IMR-90 (cell line): ENCODE data around the gene MAP7. TPM values are rescaled to one million over a fixed set of nuclear protein-coding genes. Genes with fewer than 3 reads are reported as not detected.

Experiments
- ATAC-seq: fragments of 200-7000 bp; cut with Tn5 transposase; 2 replicates; pipeline ENCODE4 v1.9.1; 2020; ENCODE audit warnings: low read depth, mild to moderate bottlenecking, moderate library complexity
- BruUV-seq: library from RNA; stranded (reverse); fragments of 400-500 nt; replicated peaks from 2 replicates; lab custom pipeline; 2021; lab: Mats Ljungman, UMichigan
- CTCF ChIA-PET: fragments of 300-600 bp; formaldehyde crosslinking; extraction: SDS; loops from one replicate; lab custom pipeline; 2021; ENCODE audit warnings: antibody characterized with exemption; lab: Yijun Ruan, JAX
- POLR2A ChIA-PET: fragments of 300-600 bp; sonication (Branson Sonifier 250); formaldehyde crosslinking; loops from one replicate; lab custom pipeline; 2022; ENCODE audit warnings: antibody characterized with exemption; ENCODE audit not compliant: unreplicated experiment; lab: Charles Lee
- DNase-seq: peaks from one replicate; pipeline ENCODE4 v3.0.0; 2013
- H2AFZ ChIP-seq: replicated peaks from 2 replicates; pipeline ENCODE3; 2013; ENCODE audit warnings: low read length, mild to moderate bottlenecking; ENCODE audit not compliant: poor library complexity
- H2AK5ac ChIP-seq: 2 replicates; pipeline ENCODE4 v1.6.1; 2013; ENCODE audit warnings: low read depth, low read length, inconsistent platforms
- H2AK9ac ChIP-seq: replicated peaks from 2 replicates; pipeline ENCODE3; 2013; ENCODE audit warnings: mild to moderate bottlenecking, low read depth, low read length, moderate library complexity; ENCODE audit not compliant: poor library complexity
- H2BK120ac ChIP-seq: 2 replicates; pipeline ENCODE4 v1.6.1; 2013; ENCODE audit warnings: low read depth, low read length, inconsistent platforms
- H2BK15ac ChIP-seq: 3 replicates; pipeline ENCODE4 v1.6.1; 2013; ENCODE audit warnings: low read depth, low read length, inconsistent platforms
- H2BK20ac ChIP-seq: 2 replicates; pipeline ENCODE4 v1.6.1; 2013; ENCODE audit warnings: low read depth, mild to moderate bottlenecking, inconsistent platforms, low read length, moderate library complexity
- H2BK5ac ChIP-seq: 2 replicates; pipeline ENCODE4 v1.6.1; 2013; ENCODE audit warnings: mild to moderate bottlenecking, low read depth, low read length, inconsistent platforms; ENCODE audit not compliant: poor library complexity, severe bottlenecking
- H3K14ac ChIP-seq: replicated peaks from 2 replicates; pipeline ENCODE4 v1.6.1; 2013; ENCODE audit warnings: low read depth, low read length, inconsistent platforms
- H3K18ac ChIP-seq: 2 replicates; pipeline ENCODE4 v1.6.1; 2013; ENCODE audit warnings: low read depth, low read length, control low read depth
- H3K23ac ChIP-seq: 2 replicates; pipeline ENCODE4 v1.6.1; 2013; ENCODE audit warnings: low read depth, low read length, inconsistent platforms
- H3K27ac ChIP-seq: 2 replicates; pipeline ENCODE4 v1.5.1; 2013; ENCODE audit warnings: mild to moderate bottlenecking, control low read depth, low read length; ENCODE audit not compliant: insufficient read depth
- H3K27me3 ChIP-seq: 2 replicates; pipeline ENCODE4 v1.6.1; 2013; ENCODE audit warnings: low read length; ENCODE audit not compliant: control insufficient read depth, insufficient read depth
- H3K36me3 ChIP-seq: 2 replicates; pipeline ENCODE4 v1.6.1; 2013; ENCODE audit warnings: low read length, mixed read lengths; ENCODE audit not compliant: control insufficient read depth, insufficient read depth
- H3K4ac ChIP-seq: 2 replicates; pipeline ENCODE4 v1.6.1; 2013; ENCODE audit warnings: low read depth, low read length, inconsistent platforms
- H3K4me1 ChIP-seq: 2 replicates; pipeline ENCODE4 v1.6.1; 2013; ENCODE audit warnings: low read length, mixed read lengths; ENCODE audit not compliant: control insufficient read depth, insufficient read depth
- H3K4me2 ChIP-seq: 2 replicates; pipeline ENCODE4 v1.6.1; 2013; ENCODE audit warnings: low read depth, mild to moderate bottlenecking, control low read depth, low read length, moderate library complexity
- H3K4me3 ChIP-seq: 2 replicates; pipeline ENCODE4 v1.5.1; 2013; ENCODE audit warnings: low read depth, mild to moderate bottlenecking, control low read depth, low read length, moderate library complexity; ENCODE audit not compliant: insufficient read depth
- H3K56ac ChIP-seq: 2 replicates; pipeline ENCODE4 v1.6.1; 2013; ENCODE audit warnings: low read length, inconsistent platforms; ENCODE audit not compliant: insufficient read depth; ENCODE audit errors: extremely low read depth
- H3K79me1 ChIP-seq, 2 experiments: 2 replicates each; pipeline ENCODE4 v1.6.1; 2013; ENCODE audit warnings: low read length in 2 of 2, inconsistent platforms in 1 of 2, low read depth in 1 of 2
- H3K9ac ChIP-seq: 2 replicates; pipeline ENCODE4 v1.6.1; 2013; ENCODE audit warnings: low read depth, low read length, control low read depth
- H3K9me1 ChIP-seq: 2 replicates; pipeline ENCODE4 v1.6.1; 2013; ENCODE audit warnings: low read length, inconsistent platforms; ENCODE audit not compliant: insufficient read depth
- H3K9me3 ChIP-seq: 2 replicates; pipeline ENCODE4 v1.6.1; 2013; ENCODE audit warnings: low read length; ENCODE audit not compliant: control insufficient read depth, insufficient read depth
- H4K20me1 ChIP-seq: 2 replicates; pipeline ENCODE4 v1.6.1; 2013; ENCODE audit warnings: low read length, inconsistent platforms; ENCODE audit not compliant: insufficient read depth
- H4K5ac ChIP-seq: 2 replicates; pipeline ENCODE4 v1.6.1; 2013; ENCODE audit warnings: mild to moderate bottlenecking, low read depth, low read length, control low read depth
- H4K8ac ChIP-seq, 2 experiments: 2 replicates each; pipeline ENCODE4 v1.6.1; 2013; ENCODE audit warnings: low read depth in 2 of 2, low read length in 2 of 2, control low read depth in 1 of 2, inconsistent platforms in 1 of 2
- H4K91ac ChIP-seq: 2 replicates; pipeline ENCODE4 v1.6.1; 2013; ENCODE audit warnings: low read depth, low read length, inconsistent platforms; ENCODE audit not compliant: insufficient read depth
- CHD1 ChIP-seq: IDR thresholded peaks from 2 replicates; pipeline ENCODE4 v1.6.1; 2012; ENCODE audit warnings: low read depth, low read length, improper control_type of control experiment
- MAFK ChIP-seq: IDR thresholded peaks from 2 replicates; pipeline ENCODE4 v1.6.1; 2012; ENCODE audit warnings: low read depth, low read length, improper control_type of control experiment
- WGBS, 2 experiments: methylation state at CpG; one replicate each; pipeline versions ENCODE4 v1.1.5 to v1.1.7; 2013; ENCODE audit warnings: missing lambda C conversion rate in 2 of 2; ENCODE audit not compliant: insufficient read length in 1 of 2; ENCODE audit errors: extremely low coverage in 2 of 2; 5-methylcytosine and 5-hydroxymethylcytosine counted together
- dilution Hi-C: fragments of 300-500 bp; cut with HindIII; formaldehyde crosslinking; loops from one replicate; pipeline ENCODE4 v1.14.3; 2018; ENCODE audit warnings: low sequenced_read_pairs; ENCODE audit not compliant: unreplicated experiment
- in situ Hi-C: fragments of 300-500 bp; cut with MboI; formaldehyde crosslinking; loops from 3 replicates; pipeline ENCODE4 v1.14.3; 2019; ENCODE audit warnings: low sequenced_read_pairs, inconsistent platforms, mixed read lengths
- intact Hi-C: fragments of 100-400 bp; cut with micrococcal nuclease; formaldehyde crosslinking; loops from 2 replicates; pipeline ENCODE4 v1.10.0; 2022
- polyA plus RNA-seq, 3 experiments: library from polyadenylated mRNA; depleted of rRNA; stranded (reverse); fragments of >200 nt; gene quantifications; 2 replicates each; pipeline ENCODE4 v1.2.3, GENCODE V29; 2012; ENCODE audit warnings: low replicate concordance in 1 of 3
- total RNA-seq: library from RNA; depleted of rRNA; stranded (reverse); fragments of >200 nt; gene quantifications from 2 replicates; pipeline ENCODE4 v1.2.3, GENCODE V29; 2012

The MAP7 gene
- total and polyA plus RNA-seq, 2 of the 4 experiments (the other 2 are of a cell fraction): 0.19 to 0.36 TPM

DNA sequence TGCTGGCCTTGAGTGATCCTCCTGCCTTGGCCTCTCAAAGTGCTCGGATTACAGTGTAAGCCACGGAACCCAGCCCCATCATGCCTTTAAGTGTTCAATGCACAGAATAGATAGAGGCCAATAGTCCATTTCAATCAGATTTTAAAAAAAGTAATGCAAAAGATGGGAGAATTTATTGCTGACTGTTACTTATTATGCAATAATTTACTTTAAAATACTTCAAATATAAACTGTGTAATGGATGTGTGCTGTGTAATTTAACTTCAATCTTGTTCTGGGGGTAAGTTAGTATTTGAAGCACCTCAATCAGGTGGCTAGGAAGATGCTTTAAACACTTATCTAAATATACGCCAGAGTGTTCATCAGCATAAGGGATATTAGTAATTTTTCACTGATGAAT lies 208.9 kb downstream of the MAP7 start:
- dilution Hi-C loops: no loop called here
- no CpG with 5 or more reads among the region's 3 CpGs for WGBS, 2 experiments
- no TSS peak for BruUV-seq

More for the DNA sequence above, 208.9 kb downstream of the MAP7 start:
- no peak for ATAC-seq
- no peak for DNase-seq
- no peaks in the 10 kb centered on the region for H3K9me3 ChIP-seq
- H2AFZ ChIP-seq: no peak overlapping the region
- H3K27me3 ChIP-seq: peaks cover 2% of the 10 kb centered on the region; the same call in 1 of the 2 replicates
- no peak overlapping the region for H2BK15ac ChIP-seq
- no peak overlapping the region for H2AK9ac ChIP-seq
- TF ChIP-seq MAFK (peak; percentile 61), CHD1 (no peak)
- no peak overlapping the region for H3K4me2 ChIP-seq
- H3K4ac ChIP-seq: no peak overlapping the region
- no peak overlapping the region for H3K9ac ChIP-seq
- POLR2A ChIA-PET: no interaction called here
- H4K5ac ChIP-seq: no peak overlapping the region
- no peaks in the 10 kb centered on the region; the same call in 1 of the 2 replicates for H3K9me1 ChIP-seq
- in situ Hi-C loops (no loop called here), intact Hi-C loops (loop anchor here (10.0 kb wide), 1 partner anchor 453 kb away; the partner anchor contains the start of gene MAP3K5)
- H3K23ac ChIP-seq: no peak overlapping the region
- no peak overlapping the region for H3K18ac ChIP-seq
- no peaks in the 10 kb centered on the region for H4K20me1 ChIP-seq
- no peaks in the 10 kb centered on the region for H3K36me3 ChIP-seq
- H2BK5ac ChIP-seq: no peak overlapping the region
- no peak overlapping the region for H2AK5ac ChIP-seq
- H4K8ac ChIP-seq: no peak overlapping the region
- no peaks in the 10 kb centered on the region for H3K79me1 ChIP-seq
- no peak overlapping the region for H2BK120ac ChIP-seq
- no peak overlapping the region for H4K91ac ChIP-seq
- no peak overlapping the region for H3K56ac ChIP-seq
- H3K14ac ChIP-seq: no peak overlapping the region
- no peak overlapping the region for H3K27ac ChIP-seq
- no peak overlapping the region for H2BK20ac ChIP-seq
- CTCF ChIA-PET: interaction anchor here (0.6 kb wide), 1 partner anchor 55 kb away, joined by 3 read pairs; no protein-coding TSS in a partner anchor
- H3K4me1 ChIP-seq: no peaks in the 10 kb centered on the region
- H3K4me3 ChIP-seq: no peak overlapping the region
